Glomerular endothelial cell (primary cell): ENCODE measurements around the gene PTPRN2. TPM values are rescaled to one million over a fixed set of nuclear protein-coding genes. Genes with fewer than 3 reads are reported as not detected.

ENCODE experiments used
- DNase-seq: peaks from one replicate; pipeline ENCODE4 v3.0.0-alpha.2; 2011; ENCODE audit warnings: low read depth, low spot score; ENCODE audit errors: extremely low read depth
- total RNA-seq: library from RNA; depleted of rRNA; stranded (reverse); fragments of >200 nt; gene quantifications from 2 replicates; pipeline ENCODE4 v1.2.3, GENCODE V29; 2015

The PTPRN2 gene
- total RNA-seq, 1 donor from 2014 or later, result 10.0 TPM

GRCh38 chr7:158498443-158499081 lies 89.1 kb downstream of the PTPRN2 start:
- no peak for DNase-seq

GRCh38 chr7:158497627-158498026 lies 90.0 kb downstream of the PTPRN2 start:
- DNase-seq, result no peak

- no peak for DNase-seq
Observed at GRCh38 chr7:158495786-158496185, 91.8 kb downstream of the PTPRN2 start.

GRCh38 chr7:158495216-158495615 lies 92.4 kb downstream of the PTPRN2 start:
- no peak for DNase-seq

- DNase-seq, result no peak
Observed at GRCh38 chr7:158494643-158495042, 93.0 kb downstream of the PTPRN2 start.

GRCh38 chr7:158494162-158494586 lies 93.4 kb downstream of the PTPRN2 start:
- no peak for DNase-seq

- no peak for DNase-seq
Observed at GRCh38 chr7:158492367-158492764, 95.3 kb downstream of the PTPRN2 start.

GRCh38 chr7:158491094-158491493 lies 96.5 kb downstream of the PTPRN2 start:
- no peak for DNase-seq

- DNase-seq, result no peak
Observed at GRCh38 chr7:158490171-158490782, 97.3 kb downstream of the PTPRN2 start.

- no peak for DNase-seq
Observed at GRCh38 chr7:158489462-158490155, 98.0 kb downstream of the PTPRN2 start.

- no peak for DNase-seq
Observed at GRCh38 chr7:158488181-158488971, 99.2 kb downstream of the PTPRN2 start.

GRCh38 chr7:158487631-158488151 lies 99.9 kb downstream of the PTPRN2 start:
- no peak for DNase-seq

- DNase-seq, result no peak
Observed at GRCh38 chr7:158486919-158487318, 100.7 kb downstream of the PTPRN2 start.

- no peak for DNase-seq
Observed at GRCh38 chr7:158484801-158485531, 102.7 kb downstream of the PTPRN2 start.

GRCh38 chr7:158482480-158482879 lies 105.1 kb downstream of the PTPRN2 start:
- no peak for DNase-seq

GRCh38 chr7:158479664-158480025 lies 108.0 kb downstream of the PTPRN2 start:
- DNase-seq, result no peak

GRCh38 chr7:158479021-158479663 lies 108.5 kb downstream of the PTPRN2 start:
- no peak for DNase-seq

GRCh38 chr7:158477866-158478265 lies 109.8 kb downstream of the PTPRN2 start:
- DNase-seq, result no peak

- no peak for DNase-seq
Observed at GRCh38 chr7:158476331-158476932, 111.2 kb downstream of the PTPRN2 start.

- DNase-seq, result no peak
Observed at GRCh38 chr7:158475679-158476052, 112.0 kb downstream of the PTPRN2 start.
